HG03439 (cell line): Measurements from ENCODE around the gene RABGGTA.

Experiments
- ATAC-seq: cut with Tn5 transposase; IDR thresholded peaks from one replicate; pipeline ENCODE4 v1.9.1; 2021; ENCODE audit warnings: mild to moderate bottlenecking, moderate library complexity; ENCODE audit not compliant: unreplicated experiment

RABGGTA gene

DNA sequence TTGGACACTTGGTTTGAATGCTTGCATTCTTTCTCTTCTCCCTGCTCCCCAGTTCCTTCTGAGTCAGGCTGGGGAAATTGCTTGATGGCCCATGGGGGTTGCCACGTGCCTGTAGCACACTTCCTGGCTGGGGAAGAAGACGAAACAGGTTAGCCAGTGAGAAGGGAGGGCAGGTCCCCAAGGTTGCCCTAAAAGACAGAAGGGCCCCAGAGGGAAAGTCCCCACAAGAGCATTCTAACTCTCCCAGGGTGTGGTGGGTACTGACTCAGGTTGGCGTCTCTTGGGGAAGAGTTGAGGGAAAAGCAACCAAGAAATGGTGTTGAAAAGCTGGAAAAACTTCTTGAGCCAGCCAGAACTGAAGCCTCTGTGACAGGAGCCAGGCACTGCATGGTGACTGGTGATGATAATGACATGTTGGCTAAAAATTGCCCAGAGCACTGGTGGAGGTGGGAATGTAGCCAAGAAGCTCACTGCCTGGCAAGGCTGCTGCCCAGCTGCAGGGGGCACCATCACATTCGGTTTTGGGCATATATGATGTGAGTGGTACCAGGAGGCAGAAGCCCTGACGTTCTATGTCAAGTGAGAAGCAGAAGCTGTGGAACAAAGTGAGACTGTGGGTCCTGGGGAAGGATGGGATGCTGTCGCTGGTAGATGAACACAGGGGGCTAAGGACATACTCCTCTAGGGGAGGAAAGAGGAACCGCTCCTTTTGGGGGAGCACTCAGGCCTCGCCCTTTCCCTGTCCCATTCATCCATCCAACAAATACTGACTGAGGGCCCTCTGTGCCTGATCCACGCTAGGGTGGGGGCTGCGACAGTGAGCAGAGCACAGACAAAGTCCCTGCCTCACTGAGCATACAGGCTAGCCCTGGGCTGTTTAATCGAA, 8.1 kb upstream of the RABGGTA start:
- peak; percentile 54 for ATAC-seq

- no peak for ATAC-seq
Measured at GRCh38 chr14:24278424-24278823, 7.0 kb upstream of the RABGGTA start.

- ATAC-seq: no peak
Measured at GRCh38 chr14:24277606-24278321, 6.4 kb upstream of the RABGGTA start.

GRCh38 chr14:24277071-24277470, 5.7 kb upstream of the RABGGTA start:
- ATAC-seq: no peak

DNA sequence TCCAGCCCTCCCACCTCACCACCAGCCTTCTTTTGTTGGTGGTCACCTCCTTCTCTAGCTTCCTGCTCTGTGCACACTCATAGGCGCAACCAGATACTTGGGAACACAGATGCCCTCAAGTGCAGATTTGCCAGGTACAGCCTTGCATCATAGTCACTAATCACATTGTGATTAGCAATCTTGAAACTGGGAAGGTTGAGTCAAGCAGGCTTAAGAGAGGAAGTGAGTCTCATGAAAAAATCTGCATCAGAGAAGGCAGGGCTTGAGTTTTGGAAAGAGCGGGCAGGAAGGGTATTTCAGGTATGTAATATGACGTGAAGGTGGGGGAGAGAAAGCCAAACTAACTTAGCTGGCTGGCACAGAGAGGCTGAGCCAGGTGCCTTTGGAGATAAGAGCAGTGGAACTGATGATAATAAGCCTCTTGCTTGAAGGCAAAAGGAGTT, 2.7 kb upstream of the RABGGTA start:
- peak; percentile 49 for ATAC-seq

DNA sequence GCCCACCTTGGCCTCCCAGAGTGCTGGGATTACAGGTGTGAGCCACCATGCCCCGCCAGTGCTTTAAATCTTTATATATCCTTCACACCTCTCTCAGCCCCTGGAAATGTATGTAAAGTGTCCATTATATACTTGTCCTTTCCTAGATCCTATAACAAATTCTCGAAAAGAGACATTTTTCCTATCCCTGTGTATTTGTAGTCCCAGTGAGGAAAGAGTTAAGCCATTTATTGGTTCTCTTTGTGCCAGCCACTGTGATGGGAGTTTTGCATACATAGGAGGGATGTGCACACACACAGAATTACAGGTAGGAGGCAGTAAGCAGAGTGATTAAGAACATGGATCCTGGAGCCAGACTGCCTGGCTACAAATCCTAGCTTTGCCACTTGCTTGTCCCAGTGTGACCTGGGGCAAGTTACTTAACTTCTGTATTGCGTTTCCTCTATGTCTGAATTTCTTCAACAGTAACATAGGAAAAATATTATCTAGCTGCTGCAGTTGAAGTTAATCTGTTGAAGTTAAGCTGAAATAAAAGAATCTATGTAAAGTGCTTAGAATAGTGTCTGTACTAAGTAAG, 2.1 kb upstream of the RABGGTA start:
- ATAC-seq: no peak

- no peak for ATAC-seq
Measured at GRCh38 chr14:24272467-24272866, 1.1 kb upstream of the RABGGTA start.

DNA sequence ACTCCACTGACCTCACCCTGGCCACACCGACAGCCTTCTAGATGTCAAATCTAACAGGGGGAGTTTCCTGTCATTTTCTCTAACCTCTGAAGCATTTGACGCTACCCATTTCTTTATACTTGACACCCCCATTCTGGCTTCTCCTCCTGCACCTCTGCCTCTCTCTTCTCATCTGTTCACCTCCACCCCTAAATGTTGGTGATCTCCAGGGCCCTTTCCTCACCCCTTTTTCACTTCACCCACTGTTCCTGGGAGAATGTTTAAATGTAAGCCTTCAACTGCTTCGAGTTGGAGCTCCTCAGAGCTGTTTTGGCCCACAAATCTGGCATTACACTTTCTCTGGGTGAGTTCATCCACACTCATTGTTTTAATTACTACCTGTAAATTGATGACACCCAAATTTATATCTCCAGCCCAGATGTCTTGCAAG, 452 bp upstream of the RABGGTA start:
- ATAC-seq: no peak

DNA sequence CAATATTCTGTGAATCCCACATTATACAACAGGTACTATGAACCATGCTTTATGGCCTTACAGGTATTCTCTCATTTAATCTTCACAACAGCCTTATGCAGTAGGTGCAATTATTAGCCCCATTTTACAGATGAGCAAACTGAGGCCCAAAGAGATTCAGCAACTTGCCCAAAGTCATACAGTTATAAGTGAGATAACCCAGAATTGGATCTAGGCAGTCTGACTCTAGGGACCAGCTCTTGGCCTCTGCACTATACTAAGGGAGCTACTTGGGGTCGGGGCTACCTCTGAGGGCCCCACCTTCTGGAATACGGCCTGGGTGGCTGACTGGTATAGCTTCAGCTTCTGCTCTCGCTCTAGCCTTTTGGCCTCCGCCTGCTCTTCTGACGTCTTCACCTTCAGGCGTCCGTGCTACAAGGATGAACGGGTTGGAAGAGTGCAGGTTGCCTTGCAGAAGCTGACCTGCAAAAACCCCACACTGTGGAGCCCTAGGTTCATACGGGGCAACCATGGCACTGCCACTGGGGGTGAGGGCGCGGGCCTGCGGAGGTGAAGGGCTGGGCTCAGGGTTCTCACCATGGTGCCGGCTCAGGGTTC, 762 bp downstream of the RABGGTA start:
- ATAC-seq: no peak

DNA sequence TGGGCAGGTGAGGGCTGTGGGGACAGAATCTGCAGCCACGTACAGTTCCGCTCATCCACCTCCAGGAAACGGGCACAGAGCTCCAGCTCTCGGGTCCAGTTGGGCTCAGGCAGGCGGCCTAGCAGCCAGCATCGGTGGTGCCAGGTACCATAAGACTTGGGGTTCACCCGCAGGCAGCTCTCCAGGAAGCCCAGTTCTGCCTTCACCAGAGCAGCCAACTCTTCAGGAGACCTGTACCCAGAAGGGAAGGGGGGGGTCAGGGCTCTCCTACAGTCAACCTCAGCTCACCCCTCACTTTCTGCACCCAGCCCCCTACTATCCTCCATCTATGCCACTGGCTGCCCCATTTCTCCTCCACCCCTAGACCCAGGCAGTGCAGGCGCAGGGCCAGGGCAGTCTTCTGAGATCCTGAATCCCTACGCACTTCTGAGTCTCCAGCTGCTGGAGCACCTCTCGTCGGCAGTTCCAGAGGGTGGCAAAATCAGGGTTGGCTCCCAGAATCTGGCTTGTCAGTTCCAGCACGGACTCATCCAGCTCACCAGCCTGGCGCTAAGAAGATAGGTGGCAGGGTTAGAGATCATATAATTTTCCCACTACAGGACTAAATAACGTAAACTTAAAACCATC, 1.4 kb downstream of the RABGGTA start:
- ATAC-seq: no peak

DNA sequence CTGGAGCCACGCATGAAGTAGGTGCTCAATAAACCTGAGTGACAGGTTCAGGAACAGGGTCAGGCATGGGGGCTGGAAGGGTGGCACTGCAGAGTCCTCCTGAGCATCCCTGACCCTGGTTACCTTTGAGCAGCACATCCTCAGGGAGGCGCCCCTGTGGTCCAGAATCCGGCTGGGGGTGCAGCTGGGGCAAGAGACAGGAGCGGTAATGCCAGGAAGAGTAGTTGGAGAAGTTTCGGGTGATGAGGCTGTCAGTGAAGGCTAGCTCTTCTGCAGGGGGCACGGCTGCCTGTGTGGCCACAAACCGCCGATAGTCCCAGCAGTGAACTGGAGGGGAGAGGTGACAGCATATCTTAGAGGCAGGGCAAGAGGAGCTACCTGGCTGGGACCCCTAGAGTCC, 2.0 kb downstream of the RABGGTA start:
- no peak for ATAC-seq

GRCh38 chr14:24268225-24268624, 3.2 kb downstream of the RABGGTA start:
- no peak for ATAC-seq

GRCh38 chr14:24267516-24267915, 3.9 kb downstream of the RABGGTA start:
- no peak for ATAC-seq

DNA sequence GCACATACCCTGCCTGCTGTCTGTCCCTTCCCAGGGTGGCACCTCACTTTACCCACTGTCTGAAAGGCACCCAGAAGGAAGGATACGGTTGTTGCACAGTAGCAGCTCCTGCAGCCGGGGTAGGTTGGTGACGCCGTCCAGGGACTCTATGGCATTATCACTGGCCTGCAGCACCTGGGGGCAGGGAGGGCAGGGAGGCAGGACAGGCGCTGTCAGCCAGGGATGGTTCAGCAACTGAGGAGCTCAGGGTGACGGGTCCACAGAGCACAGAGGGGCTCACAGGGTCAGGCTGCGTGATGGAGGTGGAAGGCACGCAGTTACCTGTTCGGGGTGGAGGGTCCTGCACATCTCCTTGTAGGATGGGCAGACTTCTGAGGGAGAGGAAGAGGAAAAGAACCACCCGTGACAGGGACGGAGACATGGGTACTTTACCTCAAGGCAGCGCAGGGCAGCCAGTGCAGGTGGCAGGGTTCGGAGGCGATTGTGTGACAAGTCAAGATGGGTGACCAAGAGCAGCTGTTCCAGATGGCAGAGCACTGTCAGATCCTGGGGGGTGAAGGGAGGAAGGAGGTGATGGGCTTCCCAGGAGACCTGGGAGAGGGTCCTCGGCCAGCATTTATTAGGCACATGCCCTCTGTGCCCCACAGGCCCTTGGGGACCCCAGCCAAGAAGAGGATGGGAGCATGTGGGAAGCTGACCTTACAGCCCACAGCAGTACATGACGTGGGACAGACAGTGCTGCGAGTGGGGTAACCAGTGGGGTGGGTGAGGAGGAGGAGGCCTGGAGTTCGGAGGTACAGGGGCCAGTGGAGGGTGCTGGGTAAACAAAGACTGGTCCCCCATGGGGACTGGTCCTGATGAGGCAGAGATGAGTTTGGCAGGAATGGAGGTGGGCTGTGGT, 4.8 kb downstream of the RABGGTA start:
- ATAC-seq: no peak

DNA sequence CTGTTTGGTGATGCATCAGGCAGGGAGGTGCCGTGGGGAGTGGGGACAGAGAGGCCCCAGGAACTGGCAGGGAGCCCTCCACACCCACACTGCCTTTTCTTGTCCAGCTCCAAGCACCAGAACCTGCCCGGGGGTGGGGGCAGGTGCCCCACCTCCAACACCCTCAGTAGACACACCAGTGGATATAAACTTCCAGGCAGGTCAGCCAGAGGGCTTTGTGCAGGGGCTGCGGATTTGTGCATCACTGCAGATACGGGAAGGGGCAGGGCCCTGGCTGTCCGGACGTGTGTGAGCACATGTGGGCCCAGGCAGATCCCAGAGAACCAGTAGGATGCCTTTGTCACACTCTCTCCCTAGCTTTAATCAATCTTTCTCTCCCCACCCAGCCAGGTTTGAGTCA, 7.1 kb downstream of the RABGGTA start:
- no peak for ATAC-seq

DNA sequence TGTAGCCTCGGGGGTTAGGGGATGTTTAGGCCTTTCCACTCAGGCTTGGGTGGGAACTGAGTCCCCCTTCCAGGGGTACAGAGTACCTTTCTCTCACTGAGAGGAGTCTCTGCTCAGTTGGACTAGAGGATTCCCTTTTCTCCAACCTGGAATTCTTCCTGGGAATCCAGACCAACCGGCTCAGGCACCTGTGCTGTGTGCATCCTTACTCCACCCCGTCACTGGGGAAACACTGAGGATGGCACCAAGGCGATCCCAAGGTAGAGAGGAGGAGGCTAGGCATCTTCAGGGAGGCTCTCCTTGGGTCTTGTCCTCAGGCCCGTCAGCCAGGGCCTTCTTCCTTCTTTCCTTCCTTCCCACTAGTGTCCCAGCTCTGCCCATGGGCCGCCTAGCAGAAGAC, 7.5 kb downstream of the RABGGTA start:
- ATAC-seq: no peak

DNA sequence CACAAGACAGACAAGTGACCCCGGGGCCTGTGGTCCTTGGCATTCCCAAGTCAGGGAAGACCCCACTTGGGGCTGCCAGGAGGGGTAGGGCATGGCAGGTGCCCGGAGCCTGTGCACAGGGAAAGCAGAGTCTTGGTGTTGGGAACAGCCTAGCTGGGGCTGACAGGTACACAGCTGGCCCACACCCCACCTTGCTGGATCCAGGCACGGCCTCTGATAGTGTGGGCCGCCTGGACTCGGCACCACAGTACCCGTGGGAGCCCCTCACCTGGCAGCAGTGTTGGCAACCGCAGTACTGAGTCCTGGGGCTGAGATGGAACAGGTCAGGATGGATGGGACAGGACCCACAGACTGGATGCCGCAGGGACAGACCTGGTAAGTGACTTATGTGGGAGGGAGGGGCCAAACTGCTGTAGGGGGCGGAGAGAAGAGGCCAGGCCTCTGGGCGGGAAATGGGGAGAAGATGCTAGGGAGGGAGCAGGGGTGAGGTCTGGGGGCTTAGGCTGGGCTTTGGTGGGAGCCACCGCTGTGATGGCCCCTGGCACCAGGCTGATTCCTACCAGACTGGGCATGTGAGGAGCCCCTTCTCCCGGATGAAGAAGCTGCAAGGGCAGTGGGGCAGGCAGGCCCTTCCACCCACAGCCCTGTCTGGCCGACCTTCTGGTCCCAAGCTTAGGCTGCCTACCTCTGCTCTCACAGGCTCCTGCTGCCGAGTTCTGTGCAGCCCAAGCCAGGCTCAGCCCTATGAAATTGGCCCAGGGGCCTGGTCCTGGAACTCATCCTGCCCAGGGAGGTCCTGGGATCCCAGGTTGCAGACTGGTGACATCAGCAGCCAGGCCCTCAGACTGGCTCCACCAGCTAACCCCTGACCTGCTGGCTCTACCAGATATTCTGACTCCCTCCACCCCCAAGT, 8.3 kb downstream of the RABGGTA start, which contains the start of gene TGM1:
Gene TGM1 (minus strand): TSS at position 357 of the 913 bp plus-strand sequence. CDS start 825 bp downstream, outside the sequence.
- no peak for ATAC-seq

DNA sequence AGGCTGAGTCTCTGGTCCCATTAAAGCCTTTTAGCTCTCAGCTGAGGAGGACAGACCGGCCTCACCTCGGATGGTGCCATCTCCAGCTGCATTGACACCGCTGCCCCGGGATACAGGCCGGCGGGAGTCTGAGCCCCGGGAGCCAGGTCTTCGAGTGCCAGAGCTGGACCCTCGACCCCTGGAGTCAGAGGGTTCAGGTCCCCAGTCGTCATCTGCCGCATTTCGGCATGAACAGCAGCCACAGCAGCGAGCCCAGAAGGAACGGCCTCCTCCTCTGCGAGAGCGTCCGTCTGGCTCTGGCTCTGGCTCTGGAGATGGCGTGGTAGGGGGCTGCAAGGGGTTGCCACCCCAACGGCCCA, 9.4 kb downstream of the RABGGTA start:
- no peak for ATAC-seq
